CD4-positive, alpha-beta T cell (primary cell): ENCODE data around the gene RHBDD3. TPM values are rescaled to one million over a fixed set of nuclear protein-coding genes. Genes with fewer than 3 reads are reported as not detected.

Experiments used
- ATAC-seq: fragments of 200-7000 bp; cut with Tn5 transposase; one replicate; pipeline ENCODE4 v1.10.0; 2022; ENCODE audit warnings: mild to moderate bottlenecking; ENCODE audit not compliant: poor library complexity
- CTCF ChIA-PET: fragments of 350-600 bp; sonication (Branson Sonifier 250); formaldehyde crosslinking; loops from one replicate; lab custom pipeline; 2021; ENCODE audit warnings: antibody characterized with exemption, inconsistent platforms; lab: Charles Lee
- POLR2A ChIA-PET: fragments of 350-600 bp; sonication (Branson Sonifier 250); formaldehyde crosslinking; loops from one replicate; lab custom pipeline; 2021; ENCODE audit warnings: antibody characterized with exemption, inconsistent platforms; lab: Charles Lee
- DNase-seq, 14 experiments: peaks; one replicate each; pipeline ENCODE4 v3.0.0-alpha.2; 2013 to 2020; ENCODE audit warnings: mixed read lengths in 2 of 14
- H3K27ac ChIP-seq, 2 donors: one replicate each; pipeline versions ENCODE4 v1.5.1 to v1.7.0; 2013; ENCODE audit warnings: low read length in 2 of 2, low read depth in 1 of 2, mild to moderate bottlenecking in 1 of 2
- H3K27me3 ChIP-seq, 2 experiments: 1 replicate in 1 of 2; 2 replicates in 1 of 2; pipeline versions ENCODE4 v1.6.1 to v1.7.0; 2013; ENCODE audit warnings: low read length in 2 of 2, control low read depth in 1 of 2, mild to moderate bottlenecking in 1 of 2, moderate library complexity in 1 of 2; ENCODE audit not compliant: insufficient read depth in 2 of 2, control insufficient read depth in 1 of 2
- H3K36me3 ChIP-seq: one replicate; pipeline ENCODE4 v1.6.1; 2013; ENCODE audit warnings: low read length, control low read depth; ENCODE audit not compliant: insufficient read depth
- H3K4me1 ChIP-seq: one replicate; pipeline ENCODE4 v1.6.1; 2013; ENCODE audit warnings: low read length, control low read depth; ENCODE audit not compliant: insufficient read depth
- H3K4me3 ChIP-seq: one replicate; pipeline ENCODE4 v1.5.1; 2013; ENCODE audit warnings: mild to moderate bottlenecking, low read length, moderate library complexity
- H3K9me3 ChIP-seq, 2 experiments: 1 replicate in 1 of 2; 2 replicates in 1 of 2; pipeline versions ENCODE4 v1.6.1 to v1.7.0; 2013; ENCODE audit warnings: low read length in 2 of 2, mild to moderate bottlenecking in 2 of 2, control low read depth in 1 of 2, moderate library complexity in 1 of 2; ENCODE audit not compliant: control insufficient read depth in 1 of 2, insufficient read depth in 1 of 2
- H3K27ac Mint-ChIP-seq: one replicate; pipeline ENCODE4 v1.8.0; 2020; ENCODE audit warnings: mixed read lengths
- H3K27me3 Mint-ChIP-seq: one replicate; pipeline ENCODE4 v1.8.0; 2021; ENCODE audit warnings: mixed read lengths
- H3K36me3 Mint-ChIP-seq: one replicate; pipeline ENCODE4 v1.8.0; 2021; ENCODE audit warnings: low read depth, mixed read lengths
- H3K4me1 Mint-ChIP-seq: one replicate; pipeline ENCODE4 v1.8.0; 2021; ENCODE audit warnings: low read depth, mixed read lengths
- H3K4me3 Mint-ChIP-seq: one replicate; pipeline ENCODE4 v1.8.0; 2020; ENCODE audit warnings: mild to moderate bottlenecking, mixed read lengths
- H3K9me3 Mint-ChIP-seq: one replicate; pipeline ENCODE4 v1.8.0; 2020; ENCODE audit warnings: mixed read lengths
- CTCF ChIP-seq: fragments of 200-600 bp; IDR thresholded peaks from one replicate; pipeline ENCODE4 v1.8.0; 2022; ENCODE audit warnings: antibody characterized with exemption, mild to moderate bottlenecking
- intact Hi-C, 2 experiments: fragments of 100-400 bp; cut with DNase I in 1 of 2; cut with micrococcal nuclease in 1 of 2; formaldehyde crosslinking; loops; one replicate each; pipeline versions ENCODE4 v1.15.1 to v1.9.0; 2023 to 2025; cut with DNase I, micrococcal nuclease
- total RNA-seq, 174 experiments: library from RNA in 2 of 174; stranded (reverse) in 2 of 174; gene quantifications; one replicate each; pipeline ENCODE4 v1.2.3 and lab custom pipeline; 2021 to 2026

The RHBDD3 gene
- total RNA-seq, 2 experiments from 2014 or later, result 9.0 to 11.7 TPM

GRCh38 chr22:29314537-29315285 lies 46.9 kb upstream of the RHBDD3 start:
- CTCF ChIA-PET, result no interaction called here
- peaks cover 37 to 52% of the 10 kb centered on the region in 2 experiments for H3K27me3 ChIP-seq
- intact Hi-C loops, result no loop called here
- peak overlapping the region; percentile 72 for H3K4me3 Mint-ChIP-seq
- no peaks in the 10 kb centered on the region for H3K36me3 ChIP-seq
- POLR2A ChIA-PET, result no interaction called here
- DNase-seq, result no peak
- H3K27ac ChIP-seq, result no peak overlapping the region
- peaks cover 0 to 9% of the 10 kb centered on the region in 2 experiments for H3K9me3 ChIP-seq
- peaks cover 19% of the 10 kb centered on the region for H3K4me1 Mint-ChIP-seq
- TF ChIP-seq CTCF, result no peak
- H3K36me3 Mint-ChIP-seq, result no peaks in the 10 kb centered on the region
- no peak overlapping the region for H3K27ac Mint-ChIP-seq
- H3K4me1 ChIP-seq, result peaks cover 34% of the 10 kb centered on the region
- no peaks in the 10 kb centered on the region for H3K9me3 Mint-ChIP-seq
- ATAC-seq, result no peak
- peaks cover 48% of the 10 kb centered on the region for H3K27me3 Mint-ChIP-seq
- no peak overlapping the region for H3K4me3 ChIP-seq

GRCh38 chr22:29313576-29314466 lies 46.0 kb upstream of the RHBDD3 start:
- peak in 1 of 14 experiments; percentile 22 for DNase-seq
- H3K4me1 Mint-ChIP-seq, result peaks cover 19% of the 10 kb centered on the region
- Histone ChIP-seq H3K27ac (no peak overlapping the region), H3K36me3 (no peaks in the 10 kb centered on the region), H3K4me1 (peaks cover 42% of the 10 kb centered on the region), H3K9me3 (peaks cover 0 to 11% of the 10 kb centered on the region in 2 experiments), H3K4me3 (no peak overlapping the region), H3K27me3 (peaks cover 37 to 52% of the 10 kb centered on the region in 2 experiments)
- no peak for ATAC-seq
- no peak overlapping the region for H3K27ac Mint-ChIP-seq
- no peaks in the 10 kb centered on the region for H3K9me3 Mint-ChIP-seq
- peak overlapping the region; percentile 72 for H3K4me3 Mint-ChIP-seq
- TF ChIP-seq CTCF, result no peak
- H3K27me3 Mint-ChIP-seq, result peaks cover 48% of the 10 kb centered on the region
- ChIA-PET POLR2A (no interaction called here), CTCF (interaction anchor here (0.6 kb wide), 1 partner anchor 564 kb away, joined by 3 read pairs; no protein-coding TSS in a partner anchor)
- H3K36me3 Mint-ChIP-seq, result no peaks in the 10 kb centered on the region
- intact Hi-C loops, result no loop called here

- H3K36me3 ChIP-seq, result no peaks in the 10 kb centered on the region
- ATAC-seq (peak; percentile 38), DNase-seq (peak in 2 of 14 experiments; percentile 64 to 66)
- ChIA-PET POLR2A (no interaction called here), CTCF (interaction anchor here (0.6 kb wide), 1 partner anchor 565 kb away, joined by 3 read pairs; no protein-coding TSS in a partner anchor)
- H3K9me3 ChIP-seq, result peaks cover 0 to 13% of the 10 kb centered on the region in 2 experiments
- Mint-ChIP-seq H3K9me3 (no peaks in the 10 kb centered on the region), H3K27me3 (peaks cover 48% of the 10 kb centered on the region), H3K27ac (no peak overlapping the region), H3K36me3 (no peaks in the 10 kb centered on the region), H3K4me1 (peaks cover 19% of the 10 kb centered on the region), H3K4me3 (peak overlapping the region; percentile 30)
- intact Hi-C loops, result no loop called here
- no peak for TF ChIP-seq CTCF
- H3K4me1 ChIP-seq, result peaks cover 48% of the 10 kb centered on the region
- no peak overlapping the region for H3K4me3 ChIP-seq
- no peak overlapping the region for H3K27ac ChIP-seq
- H3K27me3 ChIP-seq, result peaks cover 37 to 52% of the 10 kb centered on the region in 2 experiments
Observed at GRCh38 chr22:29313126-29313575, 45.4 kb upstream of the RHBDD3 start.
